Mesothelial cell of epicardium (in vitro differentiated cells): ENCODE results near the gene CAPN11. TPM values are rescaled to one million over a fixed set of nuclear protein-coding genes. Genes with fewer than 3 reads are reported as not detected.

ENCODE experiments used
- DNase-seq, 2 experiments: peaks; one replicate each; pipeline ENCODE4 v3.0.0; 2021; ENCODE audit warnings: low spot score in 2 of 2; ENCODE audit not compliant: unreplicated experiment in 2 of 2
- H3K27ac Mint-ChIP-seq: 2 replicates; pipeline ENCODE4 v1.8.0; 2021; ENCODE audit warnings: mixed read lengths
- H3K27me3 Mint-ChIP-seq: 2 replicates; pipeline ENCODE4 v1.8.0; 2021; ENCODE audit warnings: low read depth, mixed read lengths
- H3K36me3 Mint-ChIP-seq: 2 replicates; pipeline ENCODE4 v1.8.0; 2021; ENCODE audit warnings: mixed read lengths
- H3K4me1 Mint-ChIP-seq: 2 replicates; pipeline ENCODE4 v1.8.0; 2021; ENCODE audit warnings: mixed read lengths
- H3K4me3 Mint-ChIP-seq: 2 replicates; pipeline ENCODE4 v1.8.0; 2021; ENCODE audit warnings: mild to moderate bottlenecking, moderate library complexity, mixed read lengths
- H3K9me3 Mint-ChIP-seq: 2 replicates; pipeline ENCODE4 v1.8.0; 2021; ENCODE audit warnings: mixed read lengths
- total RNA-seq: library from RNA; stranded (reverse); gene quantifications from 3 replicates; pipeline ENCODE4 v1.2.1, GENCODE V29; 2021
- TF ChIP-seq, protein P1 (sequence below): fragments of 200-600 bp; sonication (generic); IDR thresholded peaks from one replicate; pipeline ENCODE4 v1.5.0; 2021; ENCODE audit warnings: antibody characterized with exemption; ENCODE audit not compliant: unreplicated experiment

Gene CAPN11
- total RNA-seq, result not detected in 3 replicates

DNA sequence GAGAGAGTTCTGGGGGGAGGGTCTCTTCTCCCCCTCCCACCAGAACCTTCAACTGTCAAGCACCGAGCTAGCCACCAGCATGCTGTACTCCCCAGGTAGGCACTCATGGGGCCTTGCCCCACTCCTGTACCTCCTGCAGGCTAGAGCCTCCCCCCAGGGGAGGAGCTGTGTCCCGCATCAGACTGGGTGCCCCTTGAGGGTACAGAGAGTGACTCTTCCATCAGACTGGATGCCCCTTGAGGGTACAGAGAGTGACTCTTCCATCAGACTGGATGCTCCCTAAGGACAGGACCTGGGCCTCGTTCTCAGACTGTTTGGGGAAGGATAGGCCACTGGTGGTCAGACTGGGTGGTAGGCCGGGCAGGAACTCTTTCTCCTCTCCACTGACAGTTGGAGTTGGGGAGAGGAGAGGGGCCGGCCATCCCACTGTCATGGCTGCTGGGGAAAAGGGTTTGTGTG is at the start of gene CAPN11:
TSS of gene CAPN11 (plus strand) at position 51 of the 459 bp plus-strand sequence. CDS start at position 80, 29 bp downstream.
- H3K9me3 Mint-ChIP-seq, result no peaks in the 10 kb centered on the region
- no peak within 1 kb of the TSS for H3K4me3 Mint-ChIP-seq
- H3K27ac Mint-ChIP-seq, result no peak within 1 kb of the TSS
- H3K27me3 Mint-ChIP-seq, result peaks cover 2% of the 10 kb centered on the region
- no peaks in the 10 kb centered on the region for H3K36me3 Mint-ChIP-seq
- TF ChIP-seq, protein P1, sequence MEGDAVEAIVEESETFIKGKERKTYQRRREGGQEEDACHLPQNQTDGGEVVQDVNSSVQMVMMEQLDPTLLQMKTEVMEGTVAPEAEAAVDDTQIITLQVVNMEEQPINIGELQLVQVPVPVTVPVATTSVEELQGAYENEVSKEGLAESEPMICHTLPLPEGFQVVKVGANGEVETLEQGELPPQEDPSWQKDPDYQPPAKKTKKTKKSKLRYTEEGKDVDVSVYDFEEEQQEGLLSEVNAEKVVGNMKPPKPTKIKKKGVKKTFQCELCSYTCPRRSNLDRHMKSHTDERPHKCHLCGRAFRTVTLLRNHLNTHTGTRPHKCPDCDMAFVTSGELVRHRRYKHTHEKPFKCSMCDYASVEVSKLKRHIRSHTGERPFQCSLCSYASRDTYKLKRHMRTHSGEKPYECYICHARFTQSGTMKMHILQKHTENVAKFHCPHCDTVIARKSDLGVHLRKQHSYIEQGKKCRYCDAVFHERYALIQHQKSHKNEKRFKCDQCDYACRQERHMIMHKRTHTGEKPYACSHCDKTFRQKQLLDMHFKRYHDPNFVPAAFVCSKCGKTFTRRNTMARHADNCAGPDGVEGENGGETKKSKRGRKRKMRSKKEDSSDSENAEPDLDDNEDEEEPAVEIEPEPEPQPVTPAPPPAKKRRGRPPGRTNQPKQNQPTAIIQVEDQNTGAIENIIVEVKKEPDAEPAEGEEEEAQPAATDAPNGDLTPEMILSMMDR, result no peak
- no peaks in the 10 kb centered on the region for H3K4me1 Mint-ChIP-seq
- no peak for DNase-seq

DNA sequence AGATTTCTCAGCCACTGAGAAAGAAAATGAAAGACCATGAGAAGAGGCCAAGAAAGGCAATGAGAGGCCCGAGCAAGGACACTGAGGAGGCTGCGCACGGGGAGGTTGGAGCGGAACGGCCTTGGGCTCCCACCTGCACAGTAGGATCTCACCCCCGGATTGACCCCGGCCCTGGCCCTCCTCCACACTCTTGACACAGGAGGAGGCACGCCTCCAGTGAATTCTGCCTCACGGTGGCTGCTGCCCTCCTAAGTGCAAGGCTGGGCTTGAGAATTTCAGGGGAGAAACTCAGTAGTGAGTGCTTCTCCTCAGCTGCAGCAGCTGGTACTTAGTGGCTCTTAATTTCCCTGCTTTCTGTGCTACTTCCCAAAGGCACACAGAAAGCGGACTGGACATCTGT is 49.4 kb upstream of the CAPN11 start:
- Mint-ChIP-seq H3K27ac (no peak overlapping the region), H3K4me3 (no peak overlapping the region)
- TF ChIP-seq, protein P1, result no peak

DNA sequence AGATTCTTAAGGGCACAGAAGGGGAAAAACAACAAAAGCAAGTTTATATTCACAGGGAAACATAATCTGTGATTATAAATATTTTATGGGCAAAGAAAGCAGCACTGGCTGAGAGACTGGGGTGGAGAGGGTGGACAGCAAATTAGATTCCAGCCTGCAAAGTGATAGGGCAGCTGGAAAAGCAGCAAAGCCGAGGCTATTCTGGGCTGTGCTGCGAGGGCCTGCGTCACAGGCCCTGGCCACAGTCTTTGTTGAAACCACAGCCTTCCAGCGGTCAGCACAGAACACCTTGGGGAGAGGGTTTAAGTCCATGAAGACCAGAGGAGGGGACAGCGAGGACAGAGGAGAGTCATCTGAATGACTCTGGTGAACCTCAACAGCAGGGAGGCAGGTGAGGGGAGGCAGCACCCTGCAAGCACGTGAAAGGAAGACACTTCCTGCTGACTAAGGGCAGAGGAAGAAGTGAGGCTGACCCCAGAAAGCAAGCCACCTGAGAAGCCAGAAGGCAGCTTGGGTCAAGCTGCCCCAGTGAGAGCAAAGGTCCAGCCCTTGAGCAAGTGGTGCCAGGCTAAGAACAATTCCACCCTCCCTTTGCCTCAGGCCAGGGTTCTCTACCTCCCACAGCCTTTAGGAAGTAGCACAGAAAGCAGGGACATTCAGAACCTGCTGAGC is 48.5 kb upstream of the CAPN11 start:
- H3K9me3 Mint-ChIP-seq, result no peaks in the 10 kb centered on the region
- no peak overlapping the region for H3K27ac Mint-ChIP-seq
- H3K4me1 Mint-ChIP-seq, result peaks cover 2% of the 10 kb centered on the region
- H3K27me3 Mint-ChIP-seq, result no peaks in the 10 kb centered on the region
- no peak overlapping the region for H3K4me3 Mint-ChIP-seq
- TF ChIP-seq, protein P1, result no peak
- no peak for DNase-seq
- peaks cover 36% of the 10 kb centered on the region for H3K36me3 Mint-ChIP-seq

More for the DNA sequence above, 49.4 kb upstream of the CAPN11 start:
- Mint-ChIP-seq H3K9me3 (no peaks in the 10 kb centered on the region), H3K27me3 (no peaks in the 10 kb centered on the region), H3K4me1 (peaks cover 2% of the 10 kb centered on the region), H3K36me3 (peaks cover 40% of the 10 kb centered on the region)
- DNase-seq, result no peak

DNA sequence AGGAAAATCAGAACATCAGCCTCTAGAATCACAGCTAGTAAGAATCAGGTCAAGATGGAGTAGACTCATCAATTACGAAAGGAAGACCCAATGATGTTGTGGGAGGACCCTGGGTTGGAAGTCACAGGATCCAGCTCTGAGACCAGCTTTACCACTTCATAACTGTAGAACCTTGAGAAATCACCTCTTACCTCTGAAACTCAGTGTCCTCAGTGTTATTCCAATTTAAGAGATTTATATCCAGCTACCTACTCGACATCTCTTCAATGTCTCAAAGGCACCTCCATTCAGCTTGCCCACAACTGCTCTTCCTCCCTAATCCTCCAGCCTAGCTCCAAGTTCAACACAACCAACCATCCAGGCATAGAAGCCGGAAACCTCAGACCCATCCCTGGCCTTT is 47.7 kb upstream of the CAPN11 start:
- Mint-ChIP-seq H3K27me3 (no peaks in the 10 kb centered on the region), H3K9me3 (no peaks in the 10 kb centered on the region), H3K4me1 (peaks cover 2% of the 10 kb centered on the region), H3K27ac (no peak overlapping the region), H3K4me3 (no peak overlapping the region), H3K36me3 (peaks cover 34% of the 10 kb centered on the region)
- no peak for DNase-seq
- TF ChIP-seq, protein P1, result no peak

DNA sequence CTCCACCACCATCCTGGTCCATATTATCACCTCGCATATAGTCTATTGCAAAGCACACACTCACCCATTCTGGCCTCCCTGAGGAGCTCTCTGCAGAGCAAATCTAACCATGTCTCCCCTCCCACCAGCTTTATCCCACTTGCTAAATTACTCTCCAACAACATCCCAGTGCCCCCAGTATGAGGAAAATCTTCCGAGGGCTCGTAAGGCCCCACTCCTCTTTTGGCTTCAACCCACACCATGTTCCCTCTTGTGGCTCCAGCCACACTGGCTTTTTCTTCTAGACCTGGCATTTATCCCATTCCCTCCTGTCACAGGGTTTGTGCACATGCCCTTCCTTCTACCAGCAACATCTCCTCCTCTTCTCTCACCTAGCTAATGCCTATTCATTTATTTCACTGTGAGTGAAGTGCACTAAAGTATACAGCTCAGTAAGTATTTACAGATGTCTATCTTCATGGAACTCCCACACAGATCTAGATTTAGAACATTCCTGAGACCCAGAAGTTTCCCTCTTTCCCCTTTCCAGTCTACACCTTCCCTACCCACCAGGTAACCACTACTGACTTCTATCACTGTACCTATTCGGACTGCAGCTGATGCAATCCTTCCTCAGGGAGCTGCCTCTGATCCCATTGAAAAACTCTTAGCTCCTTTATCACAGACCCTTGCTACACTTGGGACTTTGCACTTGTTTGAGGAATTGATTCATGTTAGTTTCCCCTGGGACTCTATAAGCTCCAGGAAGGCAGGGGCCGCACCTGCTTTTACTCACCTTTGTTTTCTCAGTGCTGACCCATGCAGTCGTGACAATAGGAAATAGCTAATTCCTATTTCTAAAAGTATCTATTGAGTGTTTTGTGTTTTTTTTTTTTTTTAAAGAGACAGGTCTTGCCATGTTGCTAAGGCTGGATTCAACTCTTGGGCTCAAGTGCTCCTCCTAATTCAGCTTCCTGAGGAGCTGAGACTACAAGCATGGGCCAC is 46.9 kb upstream of the CAPN11 start:
- no peak overlapping the region for H3K4me3 Mint-ChIP-seq

More for the DNA sequence above, 46.9 kb upstream of the CAPN11 start:
- no peak for DNase-seq
- Mint-ChIP-seq H3K36me3 (peaks cover 30% of the 10 kb centered on the region), H3K27ac (no peak overlapping the region), H3K9me3 (no peaks in the 10 kb centered on the region), H3K27me3 (no peaks in the 10 kb centered on the region), H3K4me1 (peaks cover 8% of the 10 kb centered on the region)
- TF ChIP-seq, protein P1, result no peak
